Calu3 (cell line): ENCODE measurements around the gene AP3S2. TPM values are rescaled to one million over a fixed set of nuclear protein-coding genes. Genes with fewer than 3 reads are reported as not detected.
A peak's percentile ranks its signal among the peaks of the same experiment; 100 is the strongest.
"Not testable (repeated sequence)": the region's sequence is repeated elsewhere in the genome, so short reads cannot be mapped to it uniquely, and the experiment has no call there.

ENCODE experiments used
- BruUV-seq: library from RNA; stranded (reverse); fragments of 400-500 nt; replicated peaks from 2 replicates; lab custom pipeline; 2021; lab: Mats Ljungman, UMichigan
- CTCF ChIA-PET: fragments of 300-600 bp; sonication (Branson Sonifier 250); formaldehyde crosslinking; loops from one replicate; lab custom pipeline; 2022; ENCODE audit warnings: antibody characterized with exemption; lab: Charles Lee
- DNase-seq: peaks from one replicate; pipeline ENCODE4 v3.0.0; 2022
- H3K27ac Mint-ChIP-seq: one replicate; pipeline ENCODE4 v1.8.0; 2022; ENCODE audit warnings: mixed read lengths; ENCODE audit not compliant: unreplicated experiment
- H3K27me3 Mint-ChIP-seq: one replicate; pipeline ENCODE4 v1.8.0; 2022; ENCODE audit warnings: mixed read lengths; ENCODE audit not compliant: unreplicated experiment
- H3K36me3 Mint-ChIP-seq: one replicate; pipeline ENCODE4 v1.8.0; 2022; ENCODE audit warnings: mild to moderate bottlenecking, moderate library complexity, mixed read lengths; ENCODE audit not compliant: insufficient read depth, unreplicated experiment
- H3K4me1 Mint-ChIP-seq: one replicate; pipeline ENCODE4 v1.8.0; 2022; ENCODE audit warnings: mild to moderate bottlenecking, low read depth, mixed read lengths; ENCODE audit not compliant: unreplicated experiment
- H3K4me3 Mint-ChIP-seq: one replicate; pipeline ENCODE4 v1.8.0; 2022; ENCODE audit warnings: mild to moderate bottlenecking, low read depth, moderate library complexity, mixed read lengths; ENCODE audit not compliant: unreplicated experiment
- H3K9me3 Mint-ChIP-seq: one replicate; pipeline ENCODE4 v1.8.0; 2022; ENCODE audit warnings: low read depth, mixed read lengths; ENCODE audit not compliant: unreplicated experiment
- intact Hi-C: fragments of 100-400 bp; cut with micrococcal nuclease; formaldehyde crosslinking; loops from one replicate; pipeline ENCODE4 v1.10.0; 2022; ENCODE audit not compliant: unreplicated experiment
- total RNA-seq: library from RNA; stranded (reverse); gene quantifications from 2 replicates; pipeline ENCODE4 v1.2.3, GENCODE V29; 2022
- TF ChIP-seq, protein P1 (sequence below): fragments of 200-600 bp; IDR thresholded peaks from one replicate; pipeline ENCODE4 v1.8.0; 2022; ENCODE audit warnings: antibody characterized with exemption; ENCODE audit not compliant: unreplicated experiment

Gene AP3S2
- total RNA-seq, 1 experiment from 2014 or later, result 46.2 TPM

DNA sequence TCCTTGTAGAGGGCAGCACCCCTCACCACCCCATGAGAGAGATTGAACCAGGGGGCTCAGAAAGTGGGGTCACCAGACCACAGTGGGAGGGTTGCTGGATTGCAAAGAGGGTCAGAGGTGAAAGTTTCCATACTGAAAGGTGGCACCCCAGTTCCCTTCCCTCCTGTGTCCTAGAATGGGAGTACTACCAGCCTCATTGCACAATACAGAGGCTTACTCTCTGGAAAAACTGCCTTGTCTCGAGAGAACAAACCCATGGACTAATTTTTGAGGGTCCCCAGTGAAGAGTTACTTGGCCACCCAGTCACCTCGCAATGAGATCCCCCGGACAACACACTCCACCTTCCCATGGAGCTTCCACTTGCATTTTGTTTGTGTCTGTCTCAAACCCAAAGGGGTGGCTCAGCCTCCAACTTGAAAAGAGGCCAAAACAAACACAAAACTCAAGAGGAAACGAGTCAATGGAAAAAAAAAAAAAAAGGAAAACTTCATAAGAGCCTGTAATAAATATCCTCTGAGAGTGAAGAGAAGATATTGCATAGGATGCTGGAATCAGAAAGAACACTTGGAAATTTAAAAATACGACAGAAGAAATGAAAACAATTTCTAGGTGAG, 99.1 kb downstream of the AP3S2 start:
- TF ChIP-seq, protein P1, sequence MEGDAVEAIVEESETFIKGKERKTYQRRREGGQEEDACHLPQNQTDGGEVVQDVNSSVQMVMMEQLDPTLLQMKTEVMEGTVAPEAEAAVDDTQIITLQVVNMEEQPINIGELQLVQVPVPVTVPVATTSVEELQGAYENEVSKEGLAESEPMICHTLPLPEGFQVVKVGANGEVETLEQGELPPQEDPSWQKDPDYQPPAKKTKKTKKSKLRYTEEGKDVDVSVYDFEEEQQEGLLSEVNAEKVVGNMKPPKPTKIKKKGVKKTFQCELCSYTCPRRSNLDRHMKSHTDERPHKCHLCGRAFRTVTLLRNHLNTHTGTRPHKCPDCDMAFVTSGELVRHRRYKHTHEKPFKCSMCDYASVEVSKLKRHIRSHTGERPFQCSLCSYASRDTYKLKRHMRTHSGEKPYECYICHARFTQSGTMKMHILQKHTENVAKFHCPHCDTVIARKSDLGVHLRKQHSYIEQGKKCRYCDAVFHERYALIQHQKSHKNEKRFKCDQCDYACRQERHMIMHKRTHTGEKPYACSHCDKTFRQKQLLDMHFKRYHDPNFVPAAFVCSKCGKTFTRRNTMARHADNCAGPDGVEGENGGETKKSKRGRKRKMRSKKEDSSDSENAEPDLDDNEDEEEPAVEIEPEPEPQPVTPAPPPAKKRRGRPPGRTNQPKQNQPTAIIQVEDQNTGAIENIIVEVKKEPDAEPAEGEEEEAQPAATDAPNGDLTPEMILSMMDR, result no peak
- Mint-ChIP-seq H3K9me3 (no peaks in the 10 kb centered on the region), H3K36me3 (no peaks in the 10 kb centered on the region), H3K4me1 (peaks cover 11% of the 10 kb centered on the region), H3K4me3 (no peak overlapping the region), H3K27ac (peak overlapping the region; percentile 5), H3K27me3 (no peaks in the 10 kb centered on the region)
- CTCF ChIA-PET, result interaction anchor here (0.6 to 0.7 kb wide), 3 partner anchors 14 to 1847 kb away, joined by 3 to 4 read pairs (median 3); no protein-coding TSS in a partner anchor
- no TSS peak for BruUV-seq
- intact Hi-C loops, result no loop called here
- no peak for DNase-seq

DNA sequence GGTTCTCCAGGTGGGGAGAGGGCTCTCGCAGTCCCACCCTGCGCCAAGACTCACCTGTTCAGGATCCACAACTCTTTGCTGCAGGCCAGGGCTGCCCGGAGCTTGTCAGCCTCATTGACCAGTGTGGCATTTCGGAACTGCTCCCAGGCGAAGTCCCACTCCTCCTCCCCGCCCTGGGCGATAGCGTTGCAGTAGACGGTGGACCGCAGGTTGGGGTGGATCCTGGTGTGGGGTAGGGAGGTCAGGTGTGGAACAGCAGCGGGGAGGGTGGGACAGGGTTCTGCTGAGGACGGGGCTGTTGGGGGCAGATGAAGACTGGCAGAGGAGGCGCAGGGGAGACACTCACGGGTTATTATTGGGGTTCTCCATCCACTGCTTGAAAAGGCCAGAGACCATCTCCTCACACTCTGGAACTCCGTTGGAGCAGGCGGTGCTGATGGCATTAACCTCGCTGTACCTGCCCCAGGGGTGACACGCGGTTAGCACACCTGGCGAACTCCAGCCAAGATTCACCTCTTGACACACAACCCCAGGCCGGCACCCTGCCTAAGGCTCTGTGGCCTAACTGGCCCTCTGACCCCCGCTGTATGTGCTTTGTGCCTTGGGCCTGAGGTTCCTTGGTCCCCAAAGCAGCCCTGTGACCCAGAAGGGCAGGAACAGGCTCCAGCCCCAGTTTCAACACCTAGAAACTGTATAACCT, 101.5 kb downstream of the AP3S2 start:
- Mint-ChIP-seq H3K36me3 (no peaks in the 10 kb centered on the region), H3K4me1 (peaks cover 11% of the 10 kb centered on the region), H3K9me3 (no peaks in the 10 kb centered on the region), H3K4me3 (no peak overlapping the region), H3K27ac (no peak overlapping the region), H3K27me3 (no peaks in the 10 kb centered on the region)
- CTCF ChIA-PET, result interaction anchor here (0.5 kb wide), 1 partner anchor 20 kb away, joined by 4 read pairs; no protein-coding TSS in a partner anchor
- TF ChIP-seq, protein P1, result no peak
- DNase-seq, result no peak
- BruUV-seq, result no TSS peak
- intact Hi-C loops, result no loop called here

DNA sequence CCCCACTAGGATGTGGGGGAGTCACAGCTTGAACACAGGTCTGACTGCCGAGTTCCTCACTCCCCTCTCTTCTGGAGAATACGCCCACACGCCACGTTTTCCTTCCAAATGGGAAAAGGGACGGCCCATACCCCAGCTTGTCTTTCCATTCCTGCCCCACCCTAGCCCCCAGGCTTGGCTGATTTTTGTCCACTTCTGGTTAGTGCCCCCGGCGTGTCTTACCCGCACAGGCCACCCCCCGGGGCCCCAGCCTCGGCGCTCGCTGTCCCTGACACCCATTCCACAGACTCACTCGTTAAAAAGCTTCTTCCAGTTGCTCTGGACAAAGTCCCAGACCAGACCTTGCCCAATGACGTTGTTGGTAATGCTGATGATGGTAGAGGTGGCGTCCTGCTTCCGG, 103.1 kb downstream of the AP3S2 start:
- Mint-ChIP-seq H3K36me3 (peaks cover 6% of the 10 kb centered on the region), H3K9me3 (no peaks in the 10 kb centered on the region), H3K4me1 (peaks cover 15% of the 10 kb centered on the region), H3K4me3 (no peak overlapping the region), H3K27me3 (no peaks in the 10 kb centered on the region), H3K27ac (no peak overlapping the region)
- no TSS peak for BruUV-seq
- intact Hi-C loops, result no loop called here
- CTCF ChIA-PET, result interaction anchor here (0.6 kb wide), 1 partner anchor 1523 kb away, joined by 3 read pairs; no protein-coding TSS in a partner anchor
- DNase-seq, result no peak
- TF ChIP-seq, protein P1, result no peak

DNA sequence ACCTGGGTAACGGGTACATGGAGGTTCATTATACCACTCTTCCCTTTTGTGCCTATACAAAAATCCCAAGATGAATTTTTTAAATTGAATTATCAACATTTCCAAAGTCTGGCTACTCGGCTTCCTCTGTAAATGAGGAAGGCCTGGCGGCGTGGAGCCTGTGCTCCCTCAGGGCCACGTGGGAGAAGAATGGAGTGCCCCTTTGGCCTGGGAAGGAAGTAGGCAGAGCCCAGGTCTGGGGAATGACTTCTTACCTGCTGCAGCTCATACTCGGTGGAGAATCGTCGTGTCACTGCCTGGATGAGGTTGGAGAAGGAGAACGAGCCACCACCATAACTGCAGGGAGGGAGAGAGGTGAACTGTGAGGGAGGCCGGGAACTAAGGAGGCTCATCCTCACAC, 103.6 kb downstream of the AP3S2 start:
- BruUV-seq, result no TSS peak
- Mint-ChIP-seq H3K4me3 (no peak overlapping the region), H3K27ac (no peak overlapping the region), H3K4me1 (peaks cover 16% of the 10 kb centered on the region), H3K36me3 (peaks cover 11% of the 10 kb centered on the region), H3K27me3 (no peaks in the 10 kb centered on the region), H3K9me3 (no peaks in the 10 kb centered on the region)
- CTCF ChIA-PET, result interaction anchor here (0.6 kb wide), 1 partner anchor 1522 kb away, joined by 3 read pairs; no protein-coding TSS in a partner anchor
- no peak for DNase-seq
- TF ChIP-seq, protein P1, result no peak
- intact Hi-C loops, result no loop called here

DNA sequence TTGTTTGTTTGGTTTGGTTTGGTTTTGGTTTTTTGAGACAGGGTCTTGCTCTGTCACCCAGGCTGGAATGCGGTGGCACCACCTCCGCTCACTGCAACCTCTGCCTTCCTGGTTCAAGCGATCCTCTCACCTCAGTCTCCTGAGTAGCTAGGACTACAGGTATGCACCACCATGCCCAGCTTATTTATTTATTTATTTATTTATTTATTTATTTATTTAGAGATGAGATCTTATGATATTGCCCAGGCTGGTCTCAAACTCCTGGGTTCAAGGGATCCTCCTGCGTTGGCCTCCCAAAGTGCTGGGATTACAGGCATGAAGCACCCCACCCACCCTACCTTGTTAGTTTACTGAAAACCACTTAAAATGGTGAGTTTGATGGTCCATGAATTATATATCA, 105.2 kb downstream of the AP3S2 start:
- H3K9me3 Mint-ChIP-seq, DNase-seq, H3K27ac Mint-ChIP-seq, H3K27me3 Mint-ChIP-seq, CTCF ChIA-PET, H3K4me3 Mint-ChIP-seq, BruUV-seq: not testable (repeated sequence)
- intact Hi-C loops, result loop anchor here (5.0 kb wide), 1 partner anchor 59 kb away; no protein-coding TSS in a partner anchor
- peaks cover 12% of the 10 kb centered on the region for H3K36me3 Mint-ChIP-seq
- peaks cover 24% of the 10 kb centered on the region for H3K4me1 Mint-ChIP-seq
